ENCODE measurements around the gene FGF3. TPM values are rescaled to one million over a fixed set of nuclear protein-coding genes. Genes with fewer than 3 reads are reported as not detected.

FGF3 gene
- total and polyA plus RNA-seq, 4 donors, result not detected

- no peak for DNase-seq (ENCODE audit: low read depth in 4 of 6, low spot score in 6 of 6)
- Histone ChIP-seq H3K27me3 (ENCODE audit: control insufficient read depth, insufficient read depth, low read length) (peaks cover 2% of the 10 kb centered on the region), H3K4me3 (ENCODE audit: low read depth, low read length) (no peak overlapping the region), H3K36me3 (ENCODE audit: control insufficient read depth, insufficient read depth, low read length) (no peaks in the 10 kb centered on the region), H3K27ac (ENCODE audit: low read depth, low read length) (no peak overlapping the region), H3K4me1 (ENCODE audit: control insufficient read depth, insufficient read depth, low read length) (no peaks in the 10 kb centered on the region), H3K9me3 (ENCODE audit: control insufficient read depth, insufficient read depth, low read length) (no peaks in the 10 kb centered on the region)
- 74% methylated on average over 4 of the region's 4 CpGs for WGBS (ENCODE audit: insufficient coverage)
Observed at GRCh38 chr11:69760319-69760718, 58.9 kb downstream of the FGF3 start.

Other genes with a start within 250 kb of the FGF3 start
- gene CCND1, start 178.3 kb downstream of the FGF3 start, total RNA-seq, result 100 to 1,000 TPM in 1 of 2 donors, 10 to 100 TPM in 1; 60.8 to 226 TPM
- gene CCND1, start 178.3 kb downstream of the FGF3 start, polyA plus RNA-seq (ENCODE audit: insufficient read length in 2 of 2), result 10 to 100 TPM; 59.0 to 66.2 TPM
- 10 to 100 TPM; 11.2 to 17.5 TPM for gene LTO1, start 144.1 kb downstream of the FGF3 start, total RNA-seq
- 10 to 100 TPM; 21.5 to 36.6 TPM for gene LTO1, start 144.1 kb downstream of the FGF3 start, polyA plus RNA-seq (ENCODE audit: insufficient read length in 2 of 2)
- not detected for gene FGF19, start 115.4 kb downstream of the FGF3 start, total RNA-seq
- under 1 TPM; 0.44 to 0.48 TPM for gene FGF19, start 115.4 kb downstream of the FGF3 start, polyA plus RNA-seq (ENCODE audit: insufficient read length in 2 of 2)
- gene FGF4, start 44.1 kb downstream of the FGF3 start, total RNA-seq, result not detected
- gene FGF4, start 44.1 kb downstream of the FGF3 start, polyA plus RNA-seq (ENCODE audit: insufficient read length in 2 of 2), result not detected